ENCODE data around the gene SLC12A7.
"Not testable (repeated sequence)": the region's sequence is repeated elsewhere in the genome, so short reads cannot be mapped to it uniquely, and the experiment has no call there.

SLC12A7 gene

GRCh38 chr5:1032011-1032410 is 79.9 kb downstream of the SLC12A7 start:
- no peak for DNase-seq

- DNase-seq: no peak
Measured at GRCh38 chr5:1031306-1031959, 80.4 kb downstream of the SLC12A7 start.

GRCh38 chr5:1030801-1031271 is 81.0 kb downstream of the SLC12A7 start:
- no peak for DNase-seq

- no peak for DNase-seq
Measured at GRCh38 chr5:1029945-1030625, 81.8 kb downstream of the SLC12A7 start.

- DNase-seq: no peak
Measured at GRCh38 chr5:1029282-1029944, 82.5 kb downstream of the SLC12A7 start.

GRCh38 chr5:1028481-1029281 is 83.2 kb downstream of the SLC12A7 start:
- DNase-seq: no peak

- DNase-seq: no peak
Measured at GRCh38 chr5:1027631-1028441, 84.0 kb downstream of the SLC12A7 start.

GRCh38 chr5:1026700-1027621 is 84.9 kb downstream of the SLC12A7 start:
- DNase-seq: no peak

- not testable (repeated sequence) for DNase-seq
Measured at GRCh38 chr5:1021969-1022336, 89.9 kb downstream of the SLC12A7 start.

GRCh38 chr5:1021136-1021968 is 90.5 kb downstream of the SLC12A7 start:
- DNase-seq: no peak

- no peak for DNase-seq
Measured at GRCh38 chr5:1020452-1020961, 91.4 kb downstream of the SLC12A7 start.

- DNase-seq: no peak
Measured at GRCh38 chr5:1019001-1019905, 92.6 kb downstream of the SLC12A7 start.

- DNase-seq: no peak
Measured at GRCh38 chr5:1018596-1018995, 93.3 kb downstream of the SLC12A7 start.

- DNase-seq: no peak
Measured at GRCh38 chr5:1017691-1018455, 94.0 kb downstream of the SLC12A7 start.

GRCh38 chr5:1017056-1017455 is 94.8 kb downstream of the SLC12A7 start:
- DNase-seq: no peak

GRCh38 chr5:1016476-1016875 is 95.4 kb downstream of the SLC12A7 start:
- DNase-seq: no peak

- no peak for DNase-seq
Measured at GRCh38 chr5:1016036-1016435, 95.8 kb downstream of the SLC12A7 start.

GRCh38 chr5:1015507-1015906 is 96.4 kb downstream of the SLC12A7 start:
- DNase-seq: no peak
